Smooth muscle cell (in vitro differentiated cells): ENCODE measurements around the gene ERFL. TPM values are rescaled to one million over a fixed set of nuclear protein-coding genes. Genes with fewer than 3 reads are reported as not detected.

Experiments used
- DNase-seq: peaks from one replicate; lab custom pipeline; 2025; ENCODE audit not compliant: unreplicated experiment; lab: John Stamatoyannopoulos, UW
- H2AFZ ChIP-seq: fragments of 200-600 bp; sonication (generic); 2 replicates; pipeline ENCODE4 v1.6.0; 2016; ENCODE audit warnings: antibody characterized with exemption, low read depth, mild to moderate bottlenecking
- H3F3A ChIP-seq: fragments of 200-600 bp; sonication (generic); 2 replicates; pipeline ENCODE4 v1.6.0; 2017; ENCODE audit warnings: antibody characterized with exemption, low read depth
- H3K27ac ChIP-seq: fragments of 200-600 bp; sonication (generic); 2 replicates; pipeline ENCODE4 v1.5.1; 2016; ENCODE audit warnings: low read depth, mild to moderate bottlenecking
- H3K27me3 ChIP-seq: fragments of 200-600 bp; sonication (generic); 2 replicates; pipeline ENCODE4 v1.6.1; 2016; ENCODE audit warnings: low read depth, mild to moderate bottlenecking
- H3K36me3 ChIP-seq: fragments of 200-600 bp; sonication (generic); 2 replicates; pipeline ENCODE4 v1.5.1; 2016; ENCODE audit warnings: low read depth
- H3K4me1 ChIP-seq: fragments of 200-600 bp; sonication (generic); 2 replicates; pipeline ENCODE4 v1.5.1; 2016; ENCODE audit warnings: low read depth
- H3K4me2 ChIP-seq: fragments of 200-600 bp; sonication (generic); 2 replicates; pipeline ENCODE4 v1.6.0; 2016; ENCODE audit warnings: mild to moderate bottlenecking
- H3K4me3 ChIP-seq: fragments of 200-600 bp; sonication (generic); 2 replicates; pipeline ENCODE4 v1.5.1; 2016; ENCODE audit warnings: mild to moderate bottlenecking
- H3K79me2 ChIP-seq: fragments of 200-600 bp; sonication (generic); 2 replicates; pipeline ENCODE4 v1.6.0; 2016; ENCODE audit warnings: low read depth, mild to moderate bottlenecking
- H3K9ac ChIP-seq: fragments of 200-600 bp; sonication (generic); 2 replicates; pipeline ENCODE4 v1.6.0; 2016; ENCODE audit warnings: low read depth
- H3K9me3 ChIP-seq: fragments of 200-600 bp; sonication (generic); replicated peaks from 2 replicates; pipeline ENCODE4 v1.5.1; 2016; ENCODE audit warnings: low read depth
- H4K20me1 ChIP-seq: fragments of 200-600 bp; sonication (generic); 2 replicates; pipeline ENCODE4 v1.6.0; 2016; ENCODE audit warnings: low read depth
- CTCF ChIP-seq: fragments of 200-600 bp; sonication (generic); IDR thresholded peaks from 2 replicates; pipeline ENCODE4 v1.5.1; 2017; ENCODE audit warnings: borderline replicate concordance, mild to moderate bottlenecking, antibody characterized with exemption; ENCODE audit not compliant: insufficient read depth, poor library complexity, severe bottlenecking
- whole genome bisulfite sequencing: methylation state at CpG from one replicate; pipeline ENCODE4 v1.1.7; 2016; ENCODE audit warnings: low lambda C conversion rate; 5-methylcytosine and 5-hydroxymethylcytosine counted together
- polyA plus RNA-seq: library from polyadenylated mRNA; unstranded; fragments of >200 nt; fragmentation: Nextera tagmentation; extraction: Ambion mirVana; gene quantifications from 2 replicates; pipeline ENCODE4 v1.2.1, GENCODE V29; 2016
- total RNA-seq: library from RNA; depleted of rRNA; stranded (reverse); fragments of >200 nt; gene quantifications from 2 replicates; pipeline ENCODE4 v1.2.3, GENCODE V29; 2014

Gene ERFL
- total and polyA plus RNA-seq, 2 experiments from 2014 or later: 0.09 TPM

- peaks cover 87% of the 10 kb centered on the region for H3K27me3 ChIP-seq
- 97% methylated on average over 5 of the region's 6 CpGs for WGBS
Measured at GRCh38 chr19:41918095-41918494, 10.2 kb downstream of the ERFL start.

DNA sequence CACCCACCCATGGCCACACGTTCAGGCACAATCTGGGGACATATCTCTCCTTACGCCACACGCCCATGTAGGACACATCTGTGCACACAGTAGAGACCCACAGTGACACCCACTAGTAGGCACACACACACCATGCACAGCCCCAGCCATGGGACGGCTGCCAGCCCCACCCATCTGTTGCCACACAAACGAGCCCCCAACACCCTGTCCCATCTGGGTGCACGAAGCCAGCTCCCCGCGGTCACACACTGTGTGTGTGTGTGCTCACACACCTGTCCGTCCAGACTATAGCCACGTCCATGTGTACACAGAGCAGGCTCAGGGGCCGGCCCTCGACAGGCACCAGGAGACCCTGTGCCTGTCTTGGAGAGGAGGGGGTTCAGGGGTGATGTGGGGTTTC is 10.6 kb downstream of the ERFL start:
- Histone ChIP-seq H4K20me1 (peaks cover 9% of the 10 kb centered on the region), H3K9me3 (no peaks in the 10 kb centered on the region), H3K4me3 (no peak overlapping the region), H3K27ac (no peak overlapping the region), H3K36me3 (no peaks in the 10 kb centered on the region), H3K27me3 (peaks cover 87% of the 10 kb centered on the region), H3K4me2 (no peak overlapping the region), H3K4me1 (no peaks in the 10 kb centered on the region), H3K9ac (no peak overlapping the region), H3F3A (no peaks in the 10 kb centered on the region), H3K79me2 (no peaks in the 10 kb centered on the region), H2AFZ (no peak overlapping the region)
- no peak for TF ChIP-seq CTCF
- 76% methylated on average over 12 of the region's 12 CpGs for WGBS
- no peak for DNase-seq

More at GRCh38 chr19:41918095-41918494, 10.2 kb downstream of the ERFL start:
- no peak for DNase-seq
- no peak overlapping the region for H3K4me2 ChIP-seq
- H3K27ac ChIP-seq: no peak overlapping the region
- no peaks in the 10 kb centered on the region for H3K36me3 ChIP-seq
- H2AFZ ChIP-seq: no peak overlapping the region
- no peak for TF ChIP-seq CTCF
- no peak overlapping the region for H3K4me3 ChIP-seq
- H3K9ac ChIP-seq: no peak overlapping the region
- peaks cover 7% of the 10 kb centered on the region for H4K20me1 ChIP-seq
- H3K9me3 ChIP-seq: no peaks in the 10 kb centered on the region
- H3K79me2 ChIP-seq: no peaks in the 10 kb centered on the region
- no peaks in the 10 kb centered on the region for H3K4me1 ChIP-seq
- H3F3A ChIP-seq: no peaks in the 10 kb centered on the region

- Histone ChIP-seq H3K9me3 (no peaks in the 10 kb centered on the region), H4K20me1 (peaks cover 17% of the 10 kb centered on the region), H3K27me3 (peaks cover 87% of the 10 kb centered on the region), H3K36me3 (no peaks in the 10 kb centered on the region), H3K27ac (no peak overlapping the region), H2AFZ (no peak overlapping the region), H3K4me1 (no peaks in the 10 kb centered on the region), H3K4me3 (no peak overlapping the region), H3K9ac (no peak overlapping the region), H3K79me2 (no peaks in the 10 kb centered on the region), H3F3A (no peaks in the 10 kb centered on the region), H3K4me2 (no peak overlapping the region)
- DNase-seq: no peak
- no peak for TF ChIP-seq CTCF
- WGBS: 68% methylated on average over 14 of the region's 27 CpGs
Measured at GRCh38 chr19:41915776-41916414, 12.4 kb downstream of the ERFL start.
